Stimulated activated CD4-positive, alpha-beta T cell treated with anti-CD3 and anti-CD28 coated beads, Interleukin-2, amount 100 ng/mL, for 24 hours (primary cell): ENCODE results near the gene TGM5.
A peak's percentile ranks its signal among the peaks of the same experiment; 100 is the strongest.
"Not testable (repeated sequence)": the region's sequence is repeated elsewhere in the genome, so short reads cannot be mapped to it uniquely, and the experiment has no call there.

ENCODE experiments used
- DNase-seq, 2 donors: peaks; one replicate each; pipeline ENCODE4 v3.0.0-alpha.2; 2020

Gene TGM5, protein sequence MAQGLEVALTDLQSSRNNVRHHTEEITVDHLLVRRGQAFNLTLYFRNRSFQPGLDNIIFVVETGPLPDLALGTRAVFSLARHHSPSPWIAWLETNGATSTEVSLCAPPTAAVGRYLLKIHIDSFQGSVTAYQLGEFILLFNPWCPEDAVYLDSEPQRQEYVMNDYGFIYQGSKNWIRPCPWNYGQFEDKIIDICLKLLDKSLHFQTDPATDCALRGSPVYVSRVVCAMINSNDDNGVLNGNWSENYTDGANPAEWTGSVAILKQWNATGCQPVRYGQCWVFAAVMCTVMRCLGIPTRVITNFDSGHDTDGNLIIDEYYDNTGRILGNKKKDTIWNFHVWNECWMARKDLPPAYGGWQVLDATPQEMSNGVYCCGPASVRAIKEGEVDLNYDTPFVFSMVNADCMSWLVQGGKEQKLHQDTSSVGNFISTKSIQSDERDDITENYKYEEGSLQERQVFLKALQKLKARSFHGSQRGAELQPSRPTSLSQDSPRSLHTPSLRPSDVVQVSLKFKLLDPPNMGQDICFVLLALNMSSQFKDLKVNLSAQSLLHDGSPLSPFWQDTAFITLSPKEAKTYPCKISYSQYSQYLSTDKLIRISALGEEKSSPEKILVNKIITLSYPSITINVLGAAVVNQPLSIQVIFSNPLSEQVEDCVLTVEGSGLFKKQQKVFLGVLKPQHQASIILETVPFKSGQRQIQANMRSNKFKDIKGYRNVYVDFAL

DNA sequence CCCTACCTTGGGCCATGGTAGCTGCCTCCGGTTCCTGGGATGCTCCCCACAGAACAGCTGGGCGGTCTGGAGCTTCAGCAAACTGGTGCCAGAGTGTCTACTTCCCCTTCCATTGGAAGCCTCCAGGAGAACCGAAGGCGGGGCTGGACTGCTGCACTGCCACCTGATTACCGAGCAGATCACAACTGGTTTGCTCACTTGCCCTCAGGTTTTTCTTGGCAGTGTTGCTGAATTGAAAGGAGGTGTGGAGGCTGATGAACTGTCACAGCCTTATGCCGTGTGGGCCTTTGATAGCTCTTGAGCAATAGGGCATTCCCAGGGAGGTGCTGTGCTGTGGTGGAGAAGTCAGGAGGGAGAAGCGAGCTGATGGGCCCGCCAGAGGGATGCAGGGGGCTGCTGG is at the start of gene TGM5:
TGM5 (minus strand) TSS at position 95 of the 400 bp plus-strand sequence; CDS start at position 16, 79 bp downstream.
- no peak for DNase-seq

DNA sequence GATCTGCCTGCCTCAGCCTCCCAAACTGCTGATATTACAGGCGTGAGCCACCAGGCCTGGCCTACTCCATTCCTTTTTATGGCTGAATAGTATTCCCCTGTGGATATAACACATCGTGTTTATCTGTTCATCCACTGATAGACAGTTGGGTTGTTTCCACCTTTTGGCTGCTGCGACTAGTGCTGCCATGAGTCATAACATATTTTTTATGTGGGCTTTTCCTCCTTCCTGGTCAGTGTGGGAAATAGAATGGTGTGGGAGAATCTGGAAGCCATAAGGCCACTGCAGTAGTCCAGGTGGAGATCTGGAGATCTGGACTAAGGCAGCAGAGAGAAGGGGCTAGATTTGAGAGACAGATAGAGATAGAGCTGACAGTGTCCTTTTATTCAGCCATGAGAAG is 47.4 kb upstream of the TGM5 start:
- no peak for DNase-seq

DNA sequence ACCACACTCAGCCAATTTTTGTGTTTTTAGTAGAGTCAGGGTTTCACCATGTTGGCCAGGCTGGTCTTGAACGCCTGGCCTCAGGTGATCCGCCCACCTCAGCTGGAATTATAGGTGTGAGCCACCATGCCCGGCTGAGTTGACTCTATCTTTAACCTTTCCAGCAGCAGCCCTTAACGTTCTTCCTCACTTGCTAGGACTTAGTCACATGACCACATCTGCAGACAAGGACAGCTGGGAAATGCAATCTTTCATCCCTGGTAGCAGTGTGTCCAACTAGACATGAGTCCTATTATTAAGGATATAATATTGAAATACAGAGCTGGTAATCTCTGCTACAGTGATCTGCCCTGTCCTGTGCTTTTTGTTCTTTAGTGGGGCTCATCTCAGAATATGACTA is 45.6 kb upstream of the TGM5 start:
- no peak for DNase-seq

DNA sequence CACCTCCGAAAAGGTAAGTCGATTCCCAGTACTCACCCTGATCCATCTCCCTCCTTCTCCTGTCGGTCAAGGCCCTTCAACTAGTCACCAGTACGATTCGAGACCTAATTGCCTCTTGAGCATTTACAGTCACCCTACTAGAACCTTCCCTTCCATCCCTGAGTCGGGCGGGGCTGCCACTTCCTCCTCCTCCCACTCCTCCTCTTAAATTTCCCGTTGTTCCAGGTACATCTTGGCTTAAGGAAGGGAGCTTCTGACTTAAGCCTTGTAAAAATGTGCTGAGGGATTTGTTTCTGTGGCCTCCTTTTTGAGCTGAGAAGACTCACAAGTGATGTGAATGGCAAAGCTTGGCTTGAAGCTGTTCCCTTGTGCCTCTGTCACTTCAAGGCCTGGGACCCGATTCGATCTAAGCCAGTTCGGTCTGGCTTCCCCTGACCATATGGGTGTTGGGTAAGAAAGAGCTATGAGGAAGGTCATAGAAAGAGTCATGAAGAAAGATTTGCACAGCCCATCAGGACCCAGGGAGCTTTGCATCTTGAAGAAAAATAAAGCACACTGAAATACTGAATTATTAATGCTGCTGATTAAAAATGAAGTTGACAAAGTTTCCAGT is 35.6 kb upstream of the TGM5 start, which contains the start of gene TGM7:
TGM7 (minus strand) TSS at position 51 of the 613 bp plus-strand sequence.
- DNase-seq = no peak

DNA sequence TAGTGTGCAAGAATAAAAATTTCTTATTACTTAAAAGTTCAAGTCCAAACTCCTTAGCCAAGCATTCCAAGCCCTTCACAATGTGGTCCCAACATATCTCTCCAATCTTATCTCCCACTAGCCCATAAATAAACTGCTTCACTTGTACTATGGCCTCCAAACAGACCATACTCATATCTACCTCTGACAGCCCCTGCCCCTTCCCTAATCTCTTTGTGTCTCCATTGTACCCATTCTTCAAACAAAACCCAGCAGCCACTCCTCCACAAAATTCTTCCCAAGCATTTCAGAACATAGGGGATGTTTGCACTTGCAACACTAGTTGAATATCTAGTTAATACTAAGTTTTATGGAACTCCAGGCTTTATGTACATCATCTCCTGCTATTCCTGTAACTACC is 33.2 kb upstream of the TGM5 start:
- no peak for DNase-seq

DNA sequence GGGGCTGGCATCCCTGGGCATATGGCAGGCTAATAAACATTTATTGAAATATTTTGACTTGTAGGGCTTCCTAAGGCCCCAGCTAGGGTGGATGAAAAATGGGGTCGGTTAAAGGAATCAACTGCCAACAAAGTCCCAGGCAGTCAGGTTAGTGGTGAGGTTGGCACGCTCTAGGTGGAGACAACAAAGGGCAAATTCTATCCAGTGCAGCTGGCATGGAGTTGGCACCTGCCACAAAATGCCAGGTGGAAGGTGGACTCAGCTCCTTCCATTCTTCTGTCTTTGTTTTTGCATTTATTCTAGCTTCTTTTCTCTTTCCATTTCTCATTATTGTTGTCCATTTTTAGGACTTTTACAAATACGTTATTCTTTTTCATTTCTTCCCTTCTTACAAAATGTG is 32.7 kb upstream of the TGM5 start:
- no peak for DNase-seq

DNA sequence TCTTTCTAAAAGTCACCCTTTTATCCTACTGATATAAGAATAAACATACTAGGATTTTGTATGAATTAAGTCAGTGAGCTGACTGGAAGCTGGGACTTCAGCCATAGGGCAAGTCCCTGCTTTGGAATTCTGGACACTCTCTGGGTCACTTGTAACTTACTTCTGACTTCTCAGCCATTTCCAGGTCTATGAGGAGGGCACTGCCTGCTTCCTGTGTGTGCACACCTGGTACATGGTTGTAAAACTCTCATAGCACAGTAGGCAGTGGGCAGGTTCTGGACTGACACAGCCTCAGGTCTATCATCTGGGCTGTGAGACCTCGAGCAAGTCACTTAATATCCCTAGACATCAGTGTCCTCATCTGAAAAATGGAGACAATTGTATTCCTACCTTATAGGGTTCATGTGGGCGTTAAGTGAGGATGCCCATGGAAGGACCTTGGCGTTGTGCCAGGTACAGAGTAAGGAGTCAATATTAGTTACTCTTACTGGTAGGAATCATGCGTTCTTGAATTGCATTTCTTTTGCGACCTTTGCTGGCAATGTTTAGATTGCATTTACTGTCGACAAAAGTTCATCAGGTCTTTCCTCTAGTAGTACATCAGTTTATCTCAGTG is 27.5 kb upstream of the TGM5 start:
- DNase-seq = no peak

DNA sequence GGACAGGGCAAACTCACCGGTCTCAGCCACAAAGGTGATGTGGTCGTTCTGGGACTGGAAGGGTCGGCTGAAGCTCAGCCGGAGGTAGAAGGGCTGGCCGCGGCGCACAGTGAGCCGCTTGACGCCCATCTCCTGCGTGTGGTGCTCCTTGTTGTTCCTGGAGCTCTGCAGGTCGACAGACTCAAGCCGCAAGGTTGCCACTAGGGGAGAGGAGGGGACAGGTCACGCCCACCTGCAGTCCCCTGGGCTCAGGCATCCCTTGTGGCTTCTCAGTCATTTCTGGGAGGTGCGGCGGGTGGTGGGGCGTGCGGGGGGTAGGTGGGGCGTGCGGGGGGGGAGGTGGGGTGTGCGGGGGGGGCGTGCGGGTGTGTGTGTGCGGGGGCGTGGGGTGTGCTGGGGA is 26.7 kb upstream of the TGM5 start:
- peak in 1 of 2 donors; percentile 3 for DNase-seq

DNA sequence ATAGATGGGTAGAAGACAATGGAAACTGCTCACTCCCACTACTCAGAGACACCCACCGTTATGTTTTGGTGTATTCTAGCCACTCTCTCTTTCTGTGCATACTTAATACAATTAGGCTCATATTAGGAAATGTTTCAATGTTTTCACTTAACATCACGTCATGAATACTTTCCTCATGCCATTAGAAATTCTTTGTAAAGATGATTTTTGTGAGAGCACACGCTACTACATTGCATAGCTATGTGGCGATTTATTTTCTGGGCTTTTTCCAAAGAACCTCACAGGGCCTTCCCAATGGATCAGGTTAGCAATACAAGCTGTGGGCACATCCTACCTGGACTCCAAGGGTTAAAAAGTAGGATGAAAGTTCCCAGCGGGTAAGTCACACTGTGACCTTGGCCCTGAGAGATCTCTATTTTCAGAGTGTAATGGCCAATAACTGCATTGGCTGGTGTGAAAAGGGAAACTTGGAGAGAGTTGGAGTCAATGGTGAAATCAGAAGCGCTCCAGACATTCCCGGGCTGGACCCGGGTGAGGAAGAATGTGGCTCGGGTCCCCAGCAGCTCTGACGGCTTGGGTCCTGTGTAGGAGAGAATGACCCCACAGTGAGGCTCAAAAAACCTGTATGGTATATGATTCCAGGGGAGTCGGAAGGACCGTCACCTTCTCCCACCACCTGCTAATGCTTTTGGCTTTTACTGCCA is 25.8 kb upstream of the TGM5 start:
- DNase-seq = no peak

DNA sequence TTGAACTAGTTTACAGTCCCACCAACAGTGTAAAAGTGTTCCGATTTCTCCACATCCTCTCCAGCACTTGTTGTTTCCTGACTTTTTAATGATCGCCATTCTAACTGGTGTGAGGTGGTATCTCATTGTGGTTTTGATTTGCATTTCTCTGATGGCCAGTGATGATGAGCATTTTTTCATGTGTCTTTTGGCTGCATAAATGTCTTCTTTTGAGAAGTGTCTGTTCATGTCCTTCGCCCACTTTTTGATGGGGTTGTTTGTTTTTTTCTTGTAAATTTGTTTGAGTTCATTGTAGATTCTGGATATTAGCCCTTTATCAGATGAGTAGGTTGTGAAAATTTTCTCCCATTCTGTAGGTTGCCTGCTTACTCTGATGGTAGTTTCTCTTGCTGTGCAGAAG is 22.9 kb upstream of the TGM5 start:
- not testable (repeated sequence) for DNase-seq

DNA sequence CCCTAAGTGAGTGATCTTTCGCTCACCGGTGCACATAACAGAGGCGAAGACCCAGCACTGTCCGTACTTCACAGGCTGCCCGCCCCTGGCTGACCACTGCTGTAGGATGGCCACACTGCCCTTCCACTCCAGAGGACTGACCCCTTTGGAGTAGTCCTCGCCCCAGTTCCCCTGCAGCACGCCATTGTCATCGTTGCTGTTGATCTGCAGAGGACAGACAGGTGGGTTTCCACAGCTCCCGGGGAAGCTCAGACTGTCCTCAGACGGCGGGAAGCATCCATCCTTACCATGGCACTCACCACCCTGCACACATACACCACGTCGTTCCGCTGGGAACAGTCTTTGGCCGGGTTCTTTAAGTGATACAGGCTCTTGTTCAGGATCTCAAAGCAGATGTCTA is 20.5 kb upstream of the TGM5 start:
- no peak for DNase-seq

DNA sequence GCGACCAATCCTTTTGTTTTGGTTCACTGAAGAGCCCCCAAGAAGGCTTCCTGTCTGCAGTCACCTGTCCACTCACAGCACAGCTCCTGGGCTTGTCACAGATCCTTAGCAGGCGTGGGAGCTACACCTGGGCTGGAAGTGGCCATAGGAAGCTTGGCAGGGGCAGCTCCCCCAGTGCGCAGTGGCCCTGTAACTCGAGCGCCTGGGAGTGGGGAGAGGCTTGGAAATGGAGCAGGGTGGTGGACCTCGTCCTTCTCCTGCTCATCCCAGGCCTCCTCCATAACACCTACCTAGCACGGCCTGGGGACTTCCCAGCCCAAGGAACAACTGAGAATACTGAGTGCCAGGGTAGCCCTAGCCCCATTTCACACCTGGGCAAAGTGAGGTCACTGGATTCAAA is 19.3 kb upstream of the TGM5 start:
- no peak for DNase-seq

DNA sequence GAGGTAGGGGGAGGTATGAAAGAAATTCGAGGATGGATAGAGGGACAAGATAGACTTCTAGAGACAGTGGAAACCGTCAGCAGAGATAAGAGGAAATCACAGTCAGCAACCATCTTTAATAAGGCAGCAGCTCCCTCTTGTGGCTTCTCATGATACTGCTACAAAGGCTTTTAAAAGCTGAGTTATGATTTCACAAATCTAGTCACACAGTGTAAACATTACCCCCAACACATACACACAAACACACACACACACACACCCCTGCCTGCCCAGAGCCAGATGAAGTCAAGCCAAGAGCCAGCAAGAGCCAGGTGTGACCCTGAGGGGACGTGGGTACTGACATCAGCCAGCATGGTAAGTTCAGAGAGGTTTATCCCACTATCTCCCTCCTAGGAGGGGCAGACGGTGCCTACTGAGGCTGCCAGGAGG is 18.9 kb upstream of the TGM5 start:
- DNase-seq = peak; percentile 46 to 67

DNA sequence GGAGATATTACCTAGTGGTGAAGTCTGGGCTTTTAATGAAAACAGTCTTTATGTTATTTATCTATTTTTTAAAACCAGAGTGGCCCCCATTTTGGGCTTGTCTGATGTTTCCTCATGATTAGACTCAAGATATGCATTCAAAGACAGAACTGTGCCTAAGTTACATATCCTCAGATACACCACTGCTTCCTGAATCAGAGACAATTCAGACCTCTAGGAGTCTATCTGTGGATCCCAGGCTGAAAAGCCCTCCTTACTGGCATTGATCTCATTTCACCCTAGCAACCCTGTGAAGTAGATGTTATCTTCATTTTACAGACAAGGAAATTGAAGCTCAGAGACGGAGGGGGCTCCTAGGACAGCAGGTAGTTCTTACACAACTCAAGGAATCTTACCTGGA is 16.8 kb upstream of the TGM5 start:
- DNase-seq = no peak

DNA sequence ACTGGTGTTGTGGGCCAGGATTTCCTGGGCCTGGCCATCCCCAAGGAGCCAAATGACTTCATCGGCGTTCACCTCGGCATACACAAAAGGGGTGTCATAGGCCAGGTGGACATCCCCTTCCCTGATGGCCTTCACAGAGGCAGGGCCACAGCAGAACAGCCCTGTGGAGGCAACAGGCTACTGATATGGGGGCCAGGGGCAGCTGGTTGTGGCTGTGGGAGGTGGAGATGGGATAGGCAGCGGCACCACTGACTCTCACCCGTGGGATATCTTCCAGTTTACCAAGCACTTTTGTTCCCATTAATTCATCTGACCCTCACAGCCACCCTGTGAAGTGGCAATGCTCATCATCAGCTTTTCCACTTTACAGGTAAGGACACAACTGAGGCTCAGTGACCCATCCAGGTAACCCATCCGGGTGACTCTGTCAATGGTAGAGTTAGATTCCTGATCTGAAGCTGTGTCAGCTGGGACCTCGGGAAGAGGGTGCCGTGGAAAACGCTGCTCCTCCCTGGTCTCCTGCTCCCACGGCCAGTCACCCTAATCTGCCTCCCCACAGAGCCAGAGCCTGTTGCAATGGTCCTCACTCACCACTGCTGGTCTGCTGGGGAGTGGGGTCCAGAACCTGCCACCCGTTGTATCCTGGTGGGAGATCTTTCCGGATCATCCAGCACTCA is 15.3 kb upstream of the TGM5 start:
- no peak for DNase-seq

DNA sequence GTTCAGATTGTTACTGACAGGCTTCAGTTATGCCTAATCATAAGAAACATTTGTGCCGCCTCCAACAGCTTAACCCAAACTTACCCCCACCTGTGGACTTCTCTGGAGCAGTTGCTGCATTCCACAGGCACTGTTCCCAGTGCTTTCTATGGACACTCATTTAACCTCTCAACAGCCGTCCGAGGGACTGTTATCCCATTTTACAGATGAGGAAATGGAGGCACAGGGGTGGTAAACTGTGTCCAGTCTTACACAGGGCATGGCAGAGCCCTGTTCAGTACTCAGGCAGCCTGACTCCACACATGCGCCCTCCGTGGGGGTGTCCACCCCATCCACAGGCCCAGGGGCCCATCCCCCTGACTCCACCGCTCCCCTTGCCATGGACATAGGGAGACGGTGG is 14.3 kb upstream of the TGM5 start:
- DNase-seq = no peak

DNA sequence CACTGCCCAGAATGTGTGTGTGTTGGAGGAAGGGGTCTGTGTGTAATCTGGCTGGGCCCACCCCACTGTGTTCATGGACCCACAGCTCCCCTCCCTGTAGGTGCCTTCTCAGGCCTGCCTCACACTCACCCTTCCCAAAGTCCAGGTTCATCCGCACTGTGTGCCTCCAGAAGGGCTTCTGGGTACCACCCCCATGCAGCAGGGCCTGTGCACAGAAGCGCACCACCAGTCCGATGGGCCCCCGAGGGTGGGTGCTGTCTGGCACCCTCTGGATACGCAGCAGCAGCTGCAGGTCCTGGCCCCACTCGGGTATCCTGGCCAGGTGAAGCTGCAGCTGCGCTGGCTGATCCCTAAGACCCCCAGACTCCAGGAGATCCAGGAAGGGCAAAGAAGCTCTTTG is 12.8 kb upstream of the TGM5 start:
- no peak for DNase-seq

DNA sequence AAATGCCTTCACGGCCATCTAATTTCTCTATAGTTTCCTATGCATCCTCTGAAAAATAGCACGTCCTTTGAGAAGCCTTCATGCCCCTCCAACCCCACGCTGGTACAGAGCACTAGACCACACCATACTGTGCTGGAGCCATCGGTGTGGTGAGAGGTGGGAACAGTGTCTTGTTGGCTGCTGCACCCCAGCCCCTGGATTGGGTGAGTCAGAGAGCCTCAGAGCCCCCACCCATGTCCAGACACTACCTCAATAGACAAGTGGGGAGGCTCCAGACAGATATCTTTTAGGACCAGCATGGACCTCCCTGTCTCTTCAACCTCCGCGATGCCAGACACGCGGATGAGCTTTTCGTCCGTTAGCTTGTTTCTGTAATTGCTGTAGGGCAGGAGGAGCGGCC is 12.1 kb upstream of the TGM5 start:
- no peak for DNase-seq

DNA sequence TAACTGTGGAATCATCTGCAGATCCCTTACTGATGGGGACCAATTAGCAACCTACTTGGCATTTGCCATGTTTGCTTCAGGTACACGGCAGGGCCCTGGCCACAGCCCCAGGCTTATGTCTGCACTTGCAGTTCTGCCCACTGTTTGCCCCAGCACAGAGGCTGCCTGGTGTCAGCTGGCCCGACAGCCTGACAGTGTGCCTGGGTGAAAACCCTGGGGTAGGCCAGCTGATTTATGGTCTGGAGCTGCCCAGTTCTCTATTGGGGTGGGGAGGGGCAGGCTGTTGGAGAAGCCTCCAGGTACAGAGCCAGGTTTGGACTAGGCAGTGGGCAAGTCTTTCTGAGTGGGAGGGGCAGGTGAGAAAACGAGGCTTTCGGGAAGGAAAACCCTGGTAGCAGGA is 11.2 kb upstream of the TGM5 start:
- DNase-seq = no peak

DNA sequence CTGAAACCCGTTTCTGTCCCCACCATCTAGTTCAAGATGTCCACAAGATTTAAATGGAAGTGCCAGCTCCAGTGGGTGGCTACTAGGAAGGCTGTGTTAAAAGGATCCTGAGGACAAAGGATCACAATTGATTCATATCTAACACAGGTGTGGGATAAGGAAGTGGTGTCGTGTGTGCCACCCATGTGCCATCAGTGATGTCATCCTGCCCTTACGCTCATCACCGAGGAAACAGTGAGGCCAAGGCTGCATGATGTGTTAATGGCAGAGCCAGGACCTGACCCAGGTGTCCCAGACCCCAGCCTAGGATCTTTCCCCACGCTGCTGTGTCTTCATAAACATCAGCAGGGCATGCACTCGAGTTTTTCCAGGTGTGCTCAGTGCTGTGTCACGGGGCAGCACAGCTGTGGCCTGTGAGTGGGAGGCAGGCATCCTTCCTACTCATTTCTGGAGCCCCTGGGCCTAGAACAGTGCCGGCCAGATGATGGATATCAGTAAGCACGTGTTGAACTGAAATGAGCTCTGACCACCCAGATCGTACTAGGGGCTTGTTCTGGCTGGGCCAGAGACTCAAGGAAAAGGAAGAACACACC is 10.6 kb upstream of the TGM5 start:
- DNase-seq = no peak

DNA sequence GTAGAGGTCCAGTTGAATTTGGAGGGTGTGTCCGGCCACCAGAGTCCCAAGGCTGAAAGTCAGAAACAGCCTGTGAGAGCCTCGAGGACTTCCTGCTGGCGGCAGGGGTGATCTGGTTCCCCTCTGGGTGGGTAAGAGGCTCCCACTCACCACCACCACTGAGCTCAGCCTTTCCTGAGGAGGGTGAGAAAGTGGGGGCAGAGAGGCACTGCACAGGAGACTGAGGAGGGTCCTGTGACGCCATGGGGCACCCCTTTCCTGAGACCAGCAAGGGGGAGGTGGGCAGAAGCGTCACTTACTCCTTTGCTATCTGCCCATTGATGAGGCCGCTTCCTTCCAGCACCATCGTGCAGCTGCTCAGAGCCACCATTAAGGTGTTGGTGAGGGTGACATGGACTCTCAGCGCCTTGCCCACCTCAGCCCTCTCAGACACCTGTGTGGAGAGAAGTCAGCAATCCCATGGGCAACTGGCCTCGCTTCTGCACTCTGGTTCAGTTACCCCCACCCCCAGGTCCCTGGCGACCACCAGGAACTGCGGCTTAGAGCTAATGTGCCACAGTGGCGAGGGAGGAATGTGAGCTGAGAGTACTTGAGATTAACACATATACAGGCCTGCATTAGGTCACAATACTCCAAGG is 10.0 kb upstream of the TGM5 start:
- no peak for DNase-seq
